GM12878 (cell line): ENCODE results near the gene XPO5. TPM values are rescaled to one million over a fixed set of nuclear protein-coding genes. Genes with fewer than 3 reads are reported as not detected.

Source experiments
- ATAC-seq: fragments of 200-7000 bp; cut with Tn5 transposase; 3 replicates; pipeline ENCODE4 v1.9.1; 2020; ENCODE audit warnings: mild to moderate bottlenecking, moderate library complexity
- BruUV-seq: library from RNA; stranded (reverse); fragments of 400-500 nt; replicated peaks from 2 replicates; lab custom pipeline; 2021; lab: Mats Ljungman, UMichigan
- CTCF ChIA-PET: fragments of 300-600 bp; sonication (Branson Sonifier 250); formaldehyde crosslinking; extraction: SDS; loops from one replicate; lab custom pipeline; 2021; ENCODE audit warnings: inconsistent platforms; lab: Yijun Ruan, JAX
- POLR2A ChIA-PET: fragments of 350-600 bp; formaldehyde crosslinking; extraction: SDS; loops from one replicate; lab custom pipeline; 2021; ENCODE audit warnings: inconsistent platforms; lab: Charles Lee
- RAD21 ChIA-PET: fragments of 300-600 bp; sonication (Branson Sonifier 250); formaldehyde crosslinking; loops from one replicate; lab custom pipeline; 2023; ENCODE audit warnings: antibody characterized with exemption; ENCODE audit not compliant: unreplicated experiment; lab: Charles Lee
- SMC1A ChIA-PET: fragments of 300-600 bp; sonication (Branson Sonifier 250); formaldehyde crosslinking; loops from one replicate; lab custom pipeline; 2023; ENCODE audit not compliant: unreplicated experiment, uncharacterized antibody; lab: Charles Lee
- DNase-seq: peaks from one replicate; pipeline ENCODE4 v3.0.0-alpha.2; 2011; ENCODE audit warnings: low read depth, low spot score
- FAIRE-seq: peaks from 3 replicates; lab custom pipeline; 2011; peaks lifted over from hg19 to GRCh38; lab: Jason Lieb, UNC
- H2AFZ ChIP-seq: 2 replicates; pipeline ENCODE4 v1.6.0; 2011; ENCODE audit warnings: low read depth, low read length, control low read depth; ENCODE audit not compliant: control insufficient read depth
- H3K27ac ChIP-seq: 2 replicates; pipeline ENCODE4 v1.5.1; 2011; ENCODE audit warnings: control low read depth; ENCODE audit not compliant: control insufficient read depth, insufficient read depth
- H3K27me3 ChIP-seq, 2 experiments: replicated peaks in 1 of 2; 2 replicates each; pipeline versions ENCODE4 v1.6.0 to v1.6.1; 2011; ENCODE audit warnings: low read length in 1 of 2; ENCODE audit not compliant: control insufficient read depth in 2 of 2, insufficient read depth in 2 of 2
- H3K36me3 ChIP-seq, 2 experiments: 2 replicates each; pipeline ENCODE4 v1.5.1; 2011; ENCODE audit warnings: low read length in 1 of 2; ENCODE audit not compliant: control insufficient read depth in 2 of 2, insufficient read depth in 2 of 2
- H3K4me1 ChIP-seq: 2 replicates; pipeline ENCODE4 v1.6.1; 2011; ENCODE audit warnings: mild to moderate bottlenecking, low read length, moderate library complexity, mixed read lengths; ENCODE audit not compliant: control insufficient read depth, insufficient read depth
- H3K4me2 ChIP-seq: 2 replicates; pipeline ENCODE4 v1.6.0; 2011; ENCODE audit warnings: control low read depth; ENCODE audit not compliant: control insufficient read depth, insufficient read depth
- H3K4me3 ChIP-seq: fragments of 200-600 bp; sonication (generic); 2 replicates; pipeline ENCODE4 v1.5.1; 2016
- H3K79me2 ChIP-seq: 2 replicates; pipeline ENCODE4 v1.6.0; 2011; ENCODE audit warnings: low read length; ENCODE audit not compliant: control insufficient read depth, insufficient read depth
- H3K9ac ChIP-seq: 2 replicates; pipeline ENCODE4 v1.8.0; 2011; ENCODE audit warnings: low read length, control low read depth, mixed read lengths; ENCODE audit not compliant: control insufficient read depth, insufficient read depth
- H3K9me3 ChIP-seq: replicated peaks from 3 replicates; pipeline ENCODE4 v1.5.1; 2011; ENCODE audit warnings: mild to moderate bottlenecking, low read length; ENCODE audit not compliant: control insufficient read depth, insufficient read depth
- H4K20me1 ChIP-seq: 2 replicates; pipeline ENCODE4 v1.6.0; 2011; ENCODE audit not compliant: control insufficient read depth, insufficient read depth
- CBX5 ChIP-seq: sonication (generic); IDR thresholded peaks from 2 replicates; pipeline ENCODE4 v1.6.1; 2016; ENCODE audit warnings: low read depth, moderate library complexity, mild to moderate bottlenecking, inconsistent platforms
- ELK1 ChIP-seq: IDR thresholded peaks from 2 replicates; pipeline ENCODE4 v1.6.1; 2012; ENCODE audit warnings: low read depth, low read length, improper control_type of control experiment
- KLF5 ChIP-seq: fragments of 450-650 bp; IDR thresholded peaks from 2 replicates; pipeline ENCODE4 v1.6.1; 2014; ENCODE audit warnings: mild to moderate bottlenecking; ENCODE audit not compliant: partially characterized antibody
- MLLT1 ChIP-seq: fragments of 450-650 bp; IDR thresholded peaks from 2 replicates; pipeline ENCODE4 v1.6.1; 2016; ENCODE audit warnings: mild to moderate bottlenecking
- NKRF ChIP-seq: fragments of 450-650 bp; conservative IDR thresholded peaks from 2 replicates; pipeline ENCODE4 v1.6.1; 2017; ENCODE audit warnings: mild to moderate bottlenecking, moderate library complexity
- NRF1 ChIP-seq: conservative IDR thresholded peaks from 2 replicates; pipeline ENCODE4 v1.6.1; 2011; ENCODE audit warnings: mild to moderate bottlenecking, low read depth, low read length, improper control_type of control experiment
- RELB ChIP-seq: fragments of 450-650 bp; IDR thresholded peaks from 2 replicates; pipeline ENCODE4 v1.6.1; 2017; ENCODE audit warnings: low read depth, mild to moderate bottlenecking, moderate library complexity
- RFX5 ChIP-seq: IDR thresholded peaks from 2 replicates; pipeline ENCODE4 v1.6.1; 2011; ENCODE audit warnings: low read depth, low read length, improper control_type of control experiment
- STAT3 ChIP-seq: IDR thresholded peaks from 2 replicates; pipeline ENCODE4 v1.6.1; 2011; ENCODE audit warnings: low read depth, low read length, improper control_type of control experiment
- ZBED1 ChIP-seq: IDR thresholded peaks from 2 replicates; pipeline ENCODE4 v1.6.1; 2016; ENCODE audit warnings: borderline replicate concordance
- ZBTB40 ChIP-seq: fragments of 450-650 bp; IDR thresholded peaks from 2 replicates; pipeline ENCODE4 v1.6.1; 2016; ENCODE audit warnings: mild to moderate bottlenecking, moderate library complexity, borderline replicate concordance
- ZNF217 ChIP-seq: fragments of 450-650 bp; IDR thresholded peaks from 2 replicates; pipeline ENCODE4 v1.6.1; 2017; ENCODE audit warnings: antibody characterized with exemption, mild to moderate bottlenecking
- ZNF384 ChIP-seq: IDR thresholded peaks from 2 replicates; pipeline ENCODE4 v1.6.1; 2012; ENCODE audit warnings: low read depth, mild to moderate bottlenecking, low read length, improper control_type of control experiment, borderline replicate concordance
- WGBS: methylation state at CpG from one replicate; pipeline ENCODE4 v1.1.6; 2016; ENCODE audit warnings: low lambda C conversion rate; ENCODE audit not compliant: insufficient replicate concordance, insufficient coverage; ENCODE audit errors: missing lambda C conversion rate; 5-methylcytosine and 5-hydroxymethylcytosine counted together
- in situ Hi-C: fragments of 300-500 bp; cut with MboI; formaldehyde crosslinking; loops from 9 replicates; pipeline ENCODE4 v1.14.3; 2018; ENCODE audit warnings: mixed read lengths
- intact Hi-C: fragments of 100-400 bp; cut with micrococcal nuclease; formaldehyde crosslinking; loops from one replicate; pipeline ENCODE4 v1.14.2; 2022; ENCODE audit not compliant: unreplicated experiment
- polyA plus RNA-seq, 11 experiments: library from polyadenylated mRNA; depleted of rRNA in 4 of 11; unstranded in 6 of 11; stranded (reverse) in 5 of 11; fragments of >200 nt; fragmentation: Nextera tagmentation in 4 of 11; fragmentation: Illumina TruSeq in 1 of 11; extraction: Ambion mirVana in 4 of 11; extraction: Trizol in 1 of 11; gene quantifications; 1 replicate in 1 of 11; 2 replicates in 10 of 11; pipeline versions ENCODE4 v1.2.1 to v1.2.3, GENCODE V29; 2011 to 2016; ENCODE audit warnings: inconsistent platforms in 2 of 11, missing spikeins in 2 of 11, low read depth in 1 of 11
- total RNA-seq, 4 experiments: library from RNA; depleted of rRNA in 3 of 4; stranded (reverse); fragments of >200 nt in 3 of 4; fragmentation: Illumina TruSeq in 1 of 4; extraction: Trizol in 1 of 4; gene quantifications; 2 replicates each; pipeline versions ENCODE4 v1.2.1 to v1.2.3, GENCODE V29; 2013 to 2021

XPO5 gene
- total and polyA plus RNA-seq, 10 of the 15 experiments (the other 5 are each of a cell fraction or from before 2014, with no cell fraction given), result 11.3 to 76.0 (median 41.6) TPM

GRCh38 chr6:43609402-43609801, 33.6 kb upstream of the XPO5 start:
- Histone ChIP-seq H3K4me2 (no peak overlapping the region), H3K27me3 (no peaks in the 10 kb centered on the region), H3K4me1 (no peaks in the 10 kb centered on the region), H3K9ac (no peak overlapping the region), H3K36me3 (peaks cover 16 to 43% of the 10 kb centered on the region in 2 experiments), H2AFZ (no peak overlapping the region), H3K79me2 (no peaks in the 10 kb centered on the region), H3K9me3 (no peaks in the 10 kb centered on the region), H3K27ac (no peak overlapping the region), H3K4me3 (no peak overlapping the region), H4K20me1 (no peaks in the 10 kb centered on the region)
- WGBS, result 86% methylated on average over 1 of the region's 1 CpG
- no peak for DNase-seq
- RAD21 ChIA-PET, result interaction anchor here (0.8 to 1.4 kb wide), 3 partner anchors 18 to 470 kb away, joined by 3 to 5 read pairs (median 3); no protein-coding TSS in a partner anchor
- SMC1A ChIA-PET, result interaction anchor here (0.8 to 1.6 kb wide), 5 partner anchors 12 to 159 kb away, joined by 3 to 6 read pairs (median 5); no protein-coding TSS in a partner anchor
- CTCF ChIA-PET, result interaction anchor here (0.5 to 4.7 kb wide), 28 partner anchors 9 to 704 kb away, joined by 3 to 42 read pairs (median 6); partner anchors contain the start of genes GTPBP2, MRPS18A, POLH and XPO5
- intact Hi-C loops, result no loop called here
- POLR2A ChIA-PET, result interaction anchor here (0.6 to 1.1 kb wide), 2 partner anchors 73 to 161 kb away, joined by 3 to 5 read pairs; no protein-coding TSS in a partner anchor
- BruUV-seq, result no TSS peak
- no peak for ATAC-seq
- FAIRE-seq, result no peak
- in situ Hi-C loops, result no loop called here
- TF ChIP-seq RELB, result no peak
- no peak for TF ChIP-seq RFX5
- no peak for TF ChIP-seq CBX5
- TF ChIP-seq KLF5, result no peak
- TF ChIP-seq ZBTB40, result no peak
- TF ChIP-seq STAT3, result no peak
- TF ChIP-seq ZNF217, result no peak
- no peak for TF ChIP-seq NKRF
- no peak for TF ChIP-seq ZNF384
- TF ChIP-seq ZBED1, result no peak
- TF ChIP-seq ELK1, result no peak
- TF ChIP-seq NRF1, result no peak
- TF ChIP-seq MLLT1, result no peak
